Hematopoietic multipotent progenitor cell treated with erythropoietin and hydrocortisone succinate and interleukin-3 and kit ligand, for 8 days (in vitro differentiated cells): Measurements from ENCODE around the gene SERPINB10.
A peak's percentile ranks its signal among the peaks of the same experiment; 100 is the strongest.

Source experiments
- DNase-seq: peaks from one replicate; pipeline ENCODE4 v3.0.0-alpha.2; 2015

SERPINB10 gene, protein sequence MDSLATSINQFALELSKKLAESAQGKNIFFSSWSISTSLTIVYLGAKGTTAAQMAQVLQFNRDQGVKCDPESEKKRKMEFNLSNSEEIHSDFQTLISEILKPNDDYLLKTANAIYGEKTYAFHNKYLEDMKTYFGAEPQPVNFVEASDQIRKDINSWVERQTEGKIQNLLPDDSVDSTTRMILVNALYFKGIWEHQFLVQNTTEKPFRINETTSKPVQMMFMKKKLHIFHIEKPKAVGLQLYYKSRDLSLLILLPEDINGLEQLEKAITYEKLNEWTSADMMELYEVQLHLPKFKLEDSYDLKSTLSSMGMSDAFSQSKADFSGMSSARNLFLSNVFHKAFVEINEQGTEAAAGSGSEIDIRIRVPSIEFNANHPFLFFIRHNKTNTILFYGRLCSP

DNA sequence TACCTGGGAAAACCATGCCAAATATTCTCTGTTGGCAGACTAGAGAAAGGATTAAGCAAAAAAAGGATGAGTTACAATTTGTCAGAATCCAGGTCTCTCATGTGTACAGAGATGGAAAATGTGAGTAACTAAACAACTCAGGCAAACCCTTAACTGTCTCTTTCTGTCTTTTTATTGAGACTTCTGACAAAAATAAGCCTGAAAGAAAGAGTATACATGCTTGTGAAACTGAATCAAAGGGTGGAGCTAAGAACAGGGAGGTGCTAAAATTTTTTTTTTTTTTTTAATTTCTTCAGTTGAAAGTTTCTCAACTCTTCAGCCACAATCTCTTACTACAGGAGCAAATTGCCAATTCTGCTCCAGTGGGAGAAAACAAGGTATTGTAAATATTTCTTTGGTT is at the start of gene SERPINB10:
Gene SERPINB10 (plus strand): TSS at position 295 of the 400 bp plus-strand sequence. CDS start 7,553 bp downstream, outside the sequence.
- no peak for DNase-seq

DNA sequence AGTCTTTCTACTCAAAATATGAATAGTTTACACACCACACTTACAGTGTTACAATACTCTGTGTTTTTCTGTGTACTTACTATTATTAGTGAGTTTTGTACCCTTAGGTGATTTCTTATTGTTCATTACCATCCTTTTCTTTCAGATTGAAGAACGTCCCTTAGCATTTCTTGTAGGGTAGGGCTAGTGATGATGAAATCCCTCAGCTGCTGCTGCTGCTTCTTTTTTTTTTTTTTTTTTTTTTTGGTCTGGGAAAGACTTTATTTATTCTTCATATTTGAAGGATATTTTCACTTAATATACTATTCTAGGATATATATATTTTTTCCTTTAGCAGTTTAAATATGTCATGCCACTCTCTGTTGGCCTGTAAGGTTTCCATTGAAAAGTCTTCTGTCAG is 49.3 kb upstream of the SERPINB10 start:
- DNase-seq: no peak

DNA sequence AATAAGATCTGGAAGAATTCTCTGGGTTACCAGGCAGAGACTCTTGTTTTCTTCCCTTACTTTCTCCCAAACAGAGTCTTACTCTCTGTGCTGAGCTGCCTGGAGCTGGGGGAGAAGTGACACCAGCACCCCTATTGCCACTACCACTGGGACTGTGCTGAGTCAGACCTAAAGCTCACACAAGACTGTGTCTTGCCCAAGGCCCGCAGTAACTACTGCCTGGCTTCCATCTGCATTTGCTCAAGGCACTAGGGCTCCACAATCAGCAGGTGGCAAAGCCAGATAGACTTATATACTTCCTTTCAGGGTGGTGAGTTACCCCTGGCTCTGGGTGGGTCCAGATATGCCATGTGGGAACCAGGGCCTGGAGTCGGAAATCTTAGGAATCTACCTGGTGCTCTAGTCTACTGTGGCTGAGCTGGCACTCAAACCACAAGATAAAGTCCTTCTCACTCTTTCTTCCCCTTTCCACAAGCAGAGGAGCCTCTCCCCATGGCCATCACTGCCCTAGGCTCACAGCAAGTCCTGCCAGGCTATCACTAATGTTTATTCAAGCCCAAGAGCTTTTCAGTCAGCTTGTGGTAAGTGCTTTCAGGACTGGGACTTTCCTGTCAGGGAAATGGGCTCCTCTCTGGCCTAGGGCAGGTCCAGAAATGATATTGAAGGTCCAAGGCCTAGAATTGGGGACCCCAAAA is 47.8 kb upstream of the SERPINB10 start:
- DNase-seq: no peak

DNA sequence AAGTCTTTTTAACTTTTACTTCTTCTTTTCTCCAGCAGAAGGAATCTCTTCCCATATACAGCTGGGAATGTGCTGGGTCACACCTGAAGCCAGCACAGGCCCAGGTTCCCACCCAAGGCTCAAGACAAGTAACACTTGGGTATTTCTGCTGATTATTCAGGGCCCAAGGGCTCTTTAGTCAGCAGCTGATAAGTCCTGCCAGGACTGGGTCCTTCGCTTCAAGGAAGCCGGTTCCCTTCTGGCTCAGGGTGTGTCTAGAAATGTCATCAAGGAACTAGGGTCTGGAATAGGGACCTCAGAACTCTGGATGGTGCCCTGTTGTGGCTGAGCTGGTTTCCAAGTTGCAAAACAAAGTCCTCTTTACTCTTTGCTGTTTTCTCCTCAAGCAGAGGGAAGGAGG is 47.2 kb upstream of the SERPINB10 start:
- DNase-seq: no peak

DNA sequence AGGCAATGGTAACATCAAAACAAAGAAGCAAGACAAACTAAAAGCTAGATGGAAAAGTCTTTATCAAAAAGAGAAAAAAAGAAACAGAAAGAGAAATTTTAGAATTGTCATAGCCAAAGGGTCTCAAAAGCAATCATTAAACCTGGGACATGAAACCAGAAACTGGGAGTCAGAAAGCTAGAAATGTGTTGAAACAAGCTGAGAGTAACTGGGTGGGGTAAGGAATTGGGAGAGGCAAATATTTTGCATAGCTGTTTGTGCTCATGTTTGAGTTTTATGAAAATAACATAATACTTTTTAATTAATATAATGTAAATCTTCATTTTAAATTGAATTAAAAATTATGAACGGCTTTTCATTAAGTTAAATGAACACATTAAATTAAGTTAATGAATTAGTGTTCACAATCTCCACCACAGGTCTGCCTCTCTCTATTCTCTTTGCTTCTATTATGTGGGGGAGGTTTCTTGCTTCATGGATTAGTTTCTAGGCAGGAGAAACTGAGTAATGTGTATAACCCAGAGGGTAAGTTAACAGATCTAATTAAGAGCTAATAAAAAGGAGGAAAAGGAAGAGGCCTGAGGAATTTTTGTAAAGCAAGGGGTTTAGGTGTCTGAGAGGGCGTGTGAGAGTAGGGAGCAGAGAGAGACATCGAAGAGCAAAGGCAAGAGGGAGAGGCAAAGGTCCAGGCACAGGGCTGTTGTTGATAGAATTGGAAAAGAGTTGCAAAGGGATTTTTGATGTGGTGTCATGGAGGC is 40.2 kb upstream of the SERPINB10 start:
- DNase-seq: no peak

DNA sequence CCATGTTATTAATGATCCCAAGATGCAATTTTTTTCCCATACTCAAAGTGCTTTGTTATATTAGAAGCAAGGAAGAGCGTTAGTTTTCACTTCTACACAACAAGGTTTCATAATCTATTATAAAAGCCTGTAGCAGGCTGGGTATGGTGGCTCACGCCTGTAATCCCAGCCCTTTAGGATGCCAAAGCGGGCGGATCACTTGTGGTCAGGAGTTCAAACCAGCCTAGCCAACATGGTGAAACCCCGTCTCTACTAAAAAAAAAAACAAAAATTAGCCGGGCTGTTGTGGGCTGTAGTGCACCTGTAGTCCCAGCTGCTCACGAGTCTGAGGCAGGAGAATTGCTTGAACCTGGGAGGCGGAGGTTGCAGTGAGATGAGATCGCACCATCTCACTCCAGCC is 39.2 kb upstream of the SERPINB10 start:
- no peak for DNase-seq

DNA sequence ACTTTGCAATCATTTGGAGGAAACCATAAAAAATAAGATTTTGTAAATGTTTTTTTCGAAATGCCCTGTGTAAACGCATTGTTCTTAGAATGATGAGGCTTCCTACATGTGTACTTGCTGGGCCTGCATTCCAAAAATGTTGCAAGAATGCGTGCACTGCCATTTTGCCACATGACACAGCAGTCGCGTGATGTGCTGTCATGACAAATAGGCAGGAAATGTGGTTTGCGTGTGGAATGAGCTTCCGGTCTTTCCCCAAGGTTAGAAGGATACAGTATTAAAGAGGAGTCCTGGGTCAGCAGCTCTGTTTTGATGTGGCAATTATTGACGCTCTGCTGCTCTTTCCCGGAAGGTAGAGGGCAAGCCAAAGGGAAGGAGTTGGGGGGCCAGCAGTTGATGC is 38.4 kb upstream of the SERPINB10 start:
- DNase-seq: no peak

DNA sequence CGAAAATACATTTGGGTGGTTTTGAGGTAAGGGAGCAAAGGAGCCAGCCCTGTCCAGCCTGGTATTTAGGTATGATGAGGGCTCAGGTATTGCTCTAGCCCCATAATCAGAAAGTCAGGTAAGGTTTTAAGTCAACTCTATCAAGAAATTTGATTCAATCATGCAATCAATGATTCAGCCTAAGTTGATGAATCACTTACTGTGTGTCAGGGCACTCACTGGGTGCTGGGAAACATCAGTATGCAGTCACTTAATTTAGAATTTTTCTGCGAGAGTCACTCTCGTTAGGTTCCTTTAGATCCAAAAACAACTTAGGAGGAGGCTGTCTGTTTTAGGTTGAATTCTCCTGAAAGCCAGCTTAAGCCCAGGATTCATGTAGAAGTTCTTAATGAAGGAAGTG is 37.9 kb upstream of the SERPINB10 start:
- DNase-seq: no peak

DNA sequence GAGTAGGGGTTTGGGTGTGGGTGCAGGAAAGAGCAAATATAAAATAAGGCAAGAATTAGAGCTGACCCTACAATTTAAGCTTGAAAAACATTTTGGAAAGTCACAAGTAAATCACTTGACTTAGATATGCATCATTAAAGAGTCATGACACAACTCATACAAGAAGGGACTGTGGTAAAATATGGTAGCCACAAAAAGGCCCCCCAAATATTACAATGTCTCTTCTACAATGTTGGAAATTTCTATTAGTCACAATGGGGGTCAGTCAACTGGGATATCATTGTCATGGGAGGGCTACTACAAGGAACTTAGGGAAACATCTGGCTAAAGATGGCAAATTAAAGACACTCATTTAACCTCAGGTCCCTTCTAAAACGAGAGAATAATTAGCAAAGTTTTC is 35.9 kb upstream of the SERPINB10 start:
- DNase-seq: no peak

DNA sequence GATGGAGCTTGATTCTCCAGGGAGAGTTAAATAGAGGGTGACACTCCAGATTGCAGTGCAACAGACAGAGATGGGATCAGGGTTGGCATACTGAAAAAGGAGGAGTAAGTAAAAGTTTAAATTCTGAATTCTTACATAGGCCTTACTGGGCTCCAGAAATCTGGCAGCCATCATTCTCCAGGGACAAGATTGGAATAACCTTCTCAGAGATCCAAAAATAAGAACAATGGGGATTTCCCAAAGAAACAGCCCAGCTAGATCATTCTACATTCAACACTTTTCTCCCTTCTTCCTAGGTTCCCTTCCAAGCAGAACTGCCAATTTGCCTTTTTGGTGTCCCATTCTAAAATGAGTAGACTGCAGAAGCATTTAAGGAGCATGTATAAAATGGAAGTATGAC is 35.2 kb upstream of the SERPINB10 start:
- no peak for DNase-seq

DNA sequence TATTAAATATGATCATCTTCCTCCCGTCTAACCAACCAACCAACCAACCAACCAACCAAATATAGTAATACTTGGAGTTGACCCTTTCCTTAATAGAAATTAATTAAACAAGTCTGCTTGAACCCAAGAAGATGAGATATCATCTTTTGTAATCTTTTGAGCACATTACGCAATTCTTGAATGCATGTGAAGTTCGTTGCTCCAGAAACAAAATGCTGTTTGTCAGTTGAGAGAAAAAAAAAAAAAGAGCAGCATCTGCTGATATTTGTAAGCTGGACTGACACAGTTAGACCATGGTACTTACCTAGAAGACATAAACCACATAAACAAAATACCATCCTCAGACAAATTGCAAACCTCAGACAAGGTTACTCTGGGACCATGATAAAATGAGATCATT is 29.4 kb upstream of the SERPINB10 start:
- no peak for DNase-seq

DNA sequence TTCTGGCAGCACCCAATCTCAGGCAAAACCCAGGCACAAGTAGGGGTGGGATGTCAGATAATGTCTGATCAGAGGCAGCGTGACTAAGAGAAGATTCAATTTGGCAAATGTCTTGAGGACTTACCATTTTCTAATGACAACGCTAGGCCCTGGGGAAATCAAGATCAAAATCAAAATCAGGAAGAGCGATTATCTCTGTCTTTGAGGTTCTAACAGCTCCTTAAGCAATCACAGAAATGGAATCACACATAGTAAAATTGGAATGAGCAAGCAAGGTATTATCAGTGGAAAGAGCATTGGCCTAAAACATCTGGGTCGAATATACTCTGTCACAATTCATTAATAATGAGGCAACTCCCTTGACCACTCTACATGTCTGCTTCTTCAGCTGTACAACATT is 28.8 kb upstream of the SERPINB10 start:
- no peak for DNase-seq

DNA sequence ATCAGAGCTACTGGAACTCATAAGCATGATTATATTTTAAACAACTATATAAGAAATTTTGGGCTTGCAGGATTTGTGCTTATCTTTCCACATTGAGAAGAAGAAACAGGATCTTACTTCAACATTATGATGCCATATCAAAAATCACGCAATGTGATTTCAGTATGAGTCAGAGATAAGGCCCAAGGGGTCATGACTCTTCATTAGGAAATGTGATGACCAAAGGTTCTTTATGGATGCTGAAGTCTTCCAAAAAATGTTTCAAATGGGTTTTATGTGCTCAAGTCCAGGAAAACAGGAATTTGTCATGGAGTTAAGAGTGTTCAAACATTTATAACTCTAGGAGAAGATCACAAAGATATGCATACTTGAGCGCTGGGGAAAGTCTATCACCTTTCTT is 28.0 kb upstream of the SERPINB10 start:
- no peak for DNase-seq

DNA sequence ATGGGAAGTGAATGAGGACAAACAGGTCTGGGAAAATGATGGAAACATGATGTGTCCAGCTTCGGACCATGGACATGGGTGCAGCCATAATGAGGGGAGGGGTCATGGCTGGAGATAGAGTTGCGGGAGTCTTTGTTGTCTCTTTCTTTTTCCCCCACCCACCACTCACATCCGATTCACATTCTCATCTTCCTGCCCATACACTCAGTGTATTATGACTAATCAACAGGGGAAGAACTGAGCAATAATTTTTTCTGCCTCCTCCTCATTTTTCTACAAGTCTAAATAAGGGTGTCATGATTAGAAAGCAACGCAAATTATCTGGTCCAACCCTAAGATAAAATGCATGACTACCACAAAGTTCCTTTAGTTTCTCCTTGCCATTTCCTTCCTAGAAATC is 25.9 kb upstream of the SERPINB10 start:
- DNase-seq: no peak

DNA sequence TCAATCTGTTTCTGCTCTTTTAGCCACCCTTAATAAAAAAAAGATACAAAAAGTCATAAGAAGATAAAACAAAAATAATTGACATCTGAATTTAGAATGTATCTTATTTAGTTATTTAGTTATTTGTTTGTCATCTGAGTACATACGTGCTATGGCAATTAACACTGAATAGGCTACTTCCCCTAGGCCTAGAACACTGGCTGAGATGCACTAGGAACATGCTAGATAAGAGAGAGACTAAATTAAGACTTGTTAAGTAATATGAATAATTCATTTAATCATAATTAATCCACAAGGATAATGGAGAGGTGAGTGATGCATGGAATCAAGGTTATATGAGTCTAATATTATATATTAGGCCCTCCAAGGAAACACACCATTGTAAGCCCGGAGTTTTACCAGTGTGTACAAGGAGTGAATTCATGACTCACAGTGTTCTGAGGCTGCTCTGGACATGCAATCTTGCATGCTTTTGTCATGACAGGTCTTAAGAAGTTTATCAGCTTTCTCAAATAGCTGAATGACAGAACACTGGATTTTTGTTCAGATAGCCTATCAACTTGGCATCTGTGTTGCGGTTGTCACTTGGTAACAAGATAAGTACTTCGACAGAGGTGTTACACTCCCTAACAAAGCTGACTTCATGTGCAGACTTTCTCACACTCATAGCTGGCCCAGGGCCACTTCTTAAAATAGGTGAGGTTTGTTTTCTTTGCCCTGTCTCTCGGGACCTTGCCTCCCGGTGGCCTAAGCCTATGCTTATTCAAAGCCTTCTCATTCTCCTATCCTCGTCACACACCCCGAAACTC is 25.2 kb upstream of the SERPINB10 start:
- DNase-seq: peak; percentile 11

DNA sequence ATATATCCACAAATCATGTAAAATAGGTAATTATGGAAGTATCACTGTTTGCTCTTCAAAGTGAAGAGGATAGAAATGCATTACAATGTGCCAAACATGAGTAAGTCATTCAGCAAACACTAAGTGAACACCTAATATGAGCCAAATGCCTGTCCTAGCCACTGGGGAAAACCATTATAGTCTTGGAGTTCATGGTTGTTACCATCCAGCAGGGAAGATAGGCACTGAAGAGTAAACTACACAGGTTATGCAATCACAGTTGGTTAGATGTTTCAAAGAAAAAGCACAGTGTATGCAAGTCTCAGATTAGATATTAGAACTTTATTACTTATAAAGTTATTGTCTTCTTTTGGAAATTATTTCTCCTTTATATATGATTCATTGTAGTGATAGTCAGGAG is 24.1 kb upstream of the SERPINB10 start:
- DNase-seq: no peak

DNA sequence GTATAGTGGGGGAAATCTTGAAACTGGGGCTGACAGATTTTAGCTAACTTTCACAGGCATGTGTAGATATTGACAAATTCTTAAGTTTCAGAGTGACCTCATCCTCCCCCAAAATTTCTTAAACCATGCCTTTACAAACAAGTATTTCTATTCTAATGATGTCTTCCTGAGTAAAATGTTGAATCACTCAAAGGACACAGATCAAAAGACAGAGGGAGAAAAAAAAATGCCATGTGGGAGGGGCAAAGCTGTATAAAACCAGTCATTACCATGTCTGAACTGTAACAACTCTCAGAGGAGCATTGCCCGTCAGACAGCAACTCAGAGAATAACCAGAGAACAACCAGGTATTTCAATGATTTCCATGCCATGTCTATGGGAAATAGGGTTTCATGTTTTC is 20.3 kb upstream of the SERPINB10 start, which contains the start of gene SERPINB2:
Gene SERPINB2 (plus strand): TSS at position 282 of the 400 bp plus-strand sequence. CDS start 3,740 bp downstream, outside the sequence.
- no peak for DNase-seq

DNA sequence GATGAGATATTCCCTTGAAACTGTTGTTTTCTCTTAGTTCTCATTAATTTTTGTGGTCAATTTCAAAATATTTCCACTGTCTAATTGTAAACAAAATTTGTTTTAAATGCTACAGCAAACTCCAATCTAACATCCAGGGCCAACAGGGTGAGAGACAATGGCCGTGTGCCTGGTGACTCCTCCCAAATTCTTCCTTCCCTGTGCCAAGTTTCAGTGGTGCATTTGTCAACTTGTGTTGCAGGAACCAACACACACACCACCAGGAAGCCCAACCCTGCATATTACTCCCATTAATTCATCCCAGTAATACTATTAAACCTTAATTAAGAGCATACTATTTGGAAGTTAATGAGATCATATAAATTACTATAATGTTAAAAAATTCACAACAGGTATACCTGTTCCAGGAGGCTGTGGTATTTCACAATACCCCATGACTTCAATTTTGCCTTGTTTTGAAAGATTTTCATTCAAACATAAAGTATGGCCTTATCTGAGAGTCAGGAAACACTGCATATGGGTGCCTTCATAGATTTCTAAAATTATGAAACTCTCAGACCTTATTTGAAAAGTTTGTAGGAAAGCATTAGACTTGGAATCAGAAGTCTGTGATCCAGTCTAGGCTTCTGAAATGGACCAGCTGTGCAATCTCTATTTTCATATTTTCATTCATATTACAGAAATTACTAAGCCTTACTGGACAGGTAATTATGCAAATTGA is 19.1 kb upstream of the SERPINB10 start:
- DNase-seq: no peak

DNA sequence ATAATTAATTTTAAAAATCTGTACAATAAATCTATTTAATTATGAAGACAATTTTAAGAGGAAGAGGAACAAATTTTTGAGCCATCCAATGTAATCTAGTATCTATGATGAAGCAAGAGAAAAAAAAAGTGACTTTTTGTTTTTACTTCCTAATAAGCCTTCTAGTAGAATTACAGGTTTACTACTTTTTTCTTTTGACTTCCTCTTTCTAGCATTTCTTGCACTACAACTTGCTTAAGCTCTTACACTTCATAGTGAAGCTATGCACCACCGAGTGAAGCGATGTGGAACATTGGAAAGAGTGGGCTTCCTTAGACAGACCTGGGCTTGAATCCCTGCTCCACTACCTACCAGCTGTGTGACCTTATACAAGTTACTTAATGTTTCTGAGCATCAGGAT is 18.1 kb upstream of the SERPINB10 start:
- DNase-seq: peak; percentile 13

DNA sequence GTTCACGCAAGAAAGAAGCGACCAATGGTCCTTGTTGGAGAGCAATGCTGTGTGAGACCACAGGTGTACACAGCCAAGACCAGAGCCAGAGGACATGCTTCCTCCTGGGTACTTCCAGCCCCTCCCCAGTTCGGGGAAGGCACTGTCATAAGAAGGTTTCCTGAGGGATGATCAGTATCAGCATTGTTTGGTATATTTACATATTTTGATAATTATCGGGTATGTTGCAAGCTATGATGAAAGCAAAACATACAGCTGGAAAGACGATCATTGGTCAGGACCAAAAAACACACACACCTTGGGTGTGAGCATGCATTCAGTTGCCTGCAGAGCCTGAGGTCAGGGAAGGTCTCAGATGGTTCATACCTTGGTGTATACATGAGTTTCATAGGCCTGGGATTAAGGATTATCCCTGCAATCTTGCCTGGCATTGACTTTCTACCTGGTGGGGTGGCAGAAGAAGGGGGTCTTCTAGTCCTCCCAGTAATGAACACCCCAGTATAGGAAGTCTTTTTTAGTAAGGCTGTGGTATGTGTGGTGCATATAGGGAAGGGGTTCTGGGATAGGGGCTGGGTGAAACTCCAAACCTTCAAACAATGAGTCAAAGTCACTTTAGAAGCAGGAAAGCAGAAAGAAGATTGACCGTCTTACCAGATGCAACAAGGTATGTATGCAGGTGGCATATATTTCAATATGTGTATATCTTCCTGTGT is 17.4 kb upstream of the SERPINB10 start:
- no peak for DNase-seq

DNA sequence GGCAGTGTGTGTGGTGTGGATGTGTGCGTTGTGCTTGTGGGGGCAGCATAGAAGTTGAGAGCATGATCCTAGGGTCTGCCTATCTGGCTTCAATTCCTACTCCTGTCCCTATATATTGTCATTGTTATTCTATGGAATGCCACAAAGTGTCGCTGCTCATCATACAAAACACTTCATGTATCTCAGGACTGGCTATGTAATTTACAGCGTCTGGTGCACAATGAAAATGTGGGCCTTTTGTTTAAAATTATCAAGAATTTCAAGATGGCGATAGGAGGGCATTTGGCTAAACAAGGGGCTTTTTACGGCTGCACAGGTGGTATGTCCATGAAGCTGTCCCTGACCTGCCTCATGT is 16.8 kb upstream of the SERPINB10 start:
- peak; percentile 11 for DNase-seq
